Aortic smooth muscle cell (primary cell): ENCODE results near the gene KIAA1328. TPM values are rescaled to one million over a fixed set of nuclear protein-coding genes. Genes with fewer than 3 reads are reported as not detected.

Experiments used
- total RNA-seq: library from RNA; depleted of rRNA; stranded (reverse); fragments of >200 nt; gene quantifications from 2 replicates; pipeline ENCODE4 v1.2.3, GENCODE V29; 2014

KIAA1328 gene
- 4.8 and 5.4 TPM in 2 replicates for total RNA-seq

GRCh38 chr18:36828630-36829361, at the start of gene KIAA1328, which contains the start of gene TPGS2:
TSS of gene KIAA1328 (plus strand) at chr18:36829127. CDS start at chr18:36829139, 12 bp downstream.
TSS of gene TPGS2 (minus strand) at chr18:36829002. CDS start at chr18:36828767, 235 bp downstream.

Other genes starting within 250 kb of the KIAA1328 start
- 109 and 118 TPM in 2 replicates for gene TPGS2, start 125 bp upstream of the KIAA1328 start, total RNA-seq